Medulla oblongata (tissue), 1 donor: ENCODE data around the gene VDR.
"Not testable (repeated sequence)": the region's sequence is repeated elsewhere in the genome, so short reads cannot be mapped to it uniquely, and the experiment has no call there.

Experiments used
- DNase-seq: peaks from one replicate; pipeline ENCODE4 v3.0.0-alpha.2; 2015; ENCODE audit errors: extremely low spot score

Gene VDR

DNA sequence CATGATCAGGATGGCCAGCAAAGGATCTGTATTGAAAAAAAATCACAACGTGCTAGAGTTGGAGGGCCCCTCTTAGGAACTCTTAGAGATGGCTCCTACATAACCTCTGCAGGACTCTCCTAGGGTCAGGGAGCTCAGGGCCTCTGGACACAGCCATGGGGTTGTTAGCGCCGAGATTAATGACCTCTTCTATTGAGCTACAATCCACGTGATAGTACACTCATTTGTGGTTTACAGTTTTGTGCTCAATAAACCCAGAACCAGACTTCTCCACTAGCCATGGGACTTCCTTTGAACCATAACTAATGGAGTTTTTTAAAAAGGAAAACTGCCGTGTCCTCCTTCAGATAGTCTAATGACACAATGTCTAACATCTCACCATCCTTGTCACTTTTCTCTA lies 55.5 kb downstream of the VDR start:
- DNase-seq, result no peak

DNA sequence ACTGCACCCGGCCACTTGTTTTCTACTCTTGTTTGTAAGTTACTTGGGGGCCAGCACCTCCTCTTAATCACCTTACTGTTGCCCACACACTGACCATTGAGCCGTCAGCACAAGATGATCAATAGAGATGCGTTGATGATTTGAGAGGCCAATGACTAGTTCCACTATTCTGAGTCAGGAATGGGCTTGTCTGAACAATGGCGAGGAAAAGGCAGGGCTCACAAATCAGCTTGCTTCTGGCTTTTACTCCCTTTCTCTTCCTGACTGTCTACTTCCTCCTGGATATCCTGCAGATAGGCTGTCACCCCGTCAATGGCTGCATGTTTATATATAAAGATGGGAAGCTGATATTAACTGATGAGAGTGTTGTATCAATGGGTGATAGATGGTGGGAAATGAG lies 55.9 kb downstream of the VDR start:
- DNase-seq, result no peak

DNA sequence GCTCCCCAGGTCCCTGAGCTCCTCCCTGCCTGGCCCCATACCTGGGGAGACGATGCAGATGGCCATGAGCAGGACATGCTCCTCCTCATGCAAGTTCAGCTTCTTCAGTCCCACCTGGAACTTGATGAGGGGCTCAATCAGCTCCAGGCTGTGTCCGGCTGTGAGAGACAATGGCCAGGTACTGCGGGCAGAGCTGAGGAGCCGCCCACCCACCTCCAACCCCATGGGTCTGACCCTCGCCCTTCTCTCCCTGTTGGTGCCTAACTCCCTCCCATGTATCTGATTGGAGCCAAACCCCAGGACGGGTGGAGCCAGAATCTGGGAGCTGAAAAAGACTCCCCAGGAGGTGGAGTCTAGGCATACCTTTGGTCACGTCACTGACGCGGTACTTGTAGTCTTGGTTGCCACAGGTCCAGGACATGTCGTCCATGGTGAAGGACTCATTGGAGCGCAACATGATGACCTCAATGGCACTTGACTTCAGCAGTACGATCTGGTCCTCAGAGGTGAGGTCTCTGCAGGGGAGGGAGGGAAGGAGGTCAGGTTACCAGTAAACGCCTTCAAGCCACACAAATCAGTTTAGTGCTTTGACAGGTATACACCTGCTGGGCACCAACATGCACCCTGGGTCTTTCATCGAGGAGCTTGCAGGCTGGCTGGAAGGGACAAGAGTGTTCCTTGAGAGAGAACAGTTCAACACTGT lies 58.3 kb downstream of the VDR start:
- DNase-seq, result no peak

DNA sequence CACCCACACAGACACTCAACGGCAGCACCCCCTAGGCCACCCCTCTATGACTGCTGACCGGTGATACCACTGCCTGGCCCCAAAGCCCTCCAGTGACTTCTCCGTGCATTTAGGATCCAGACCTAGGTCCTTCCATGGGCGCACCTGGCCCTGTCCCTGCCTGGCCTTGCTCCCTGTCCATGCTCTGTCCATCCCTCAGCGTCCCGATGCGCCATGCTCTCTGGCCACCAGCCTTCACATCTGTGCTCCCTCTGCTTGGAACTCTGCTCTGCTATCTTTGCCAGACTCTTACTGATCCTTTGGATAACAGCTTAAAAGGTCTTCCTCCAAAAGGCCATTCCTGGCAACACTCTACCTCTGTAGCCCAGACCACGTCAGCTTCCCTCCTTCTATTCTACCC lies 59.7 kb downstream of the VDR start:
- DNase-seq, result no peak

DNA sequence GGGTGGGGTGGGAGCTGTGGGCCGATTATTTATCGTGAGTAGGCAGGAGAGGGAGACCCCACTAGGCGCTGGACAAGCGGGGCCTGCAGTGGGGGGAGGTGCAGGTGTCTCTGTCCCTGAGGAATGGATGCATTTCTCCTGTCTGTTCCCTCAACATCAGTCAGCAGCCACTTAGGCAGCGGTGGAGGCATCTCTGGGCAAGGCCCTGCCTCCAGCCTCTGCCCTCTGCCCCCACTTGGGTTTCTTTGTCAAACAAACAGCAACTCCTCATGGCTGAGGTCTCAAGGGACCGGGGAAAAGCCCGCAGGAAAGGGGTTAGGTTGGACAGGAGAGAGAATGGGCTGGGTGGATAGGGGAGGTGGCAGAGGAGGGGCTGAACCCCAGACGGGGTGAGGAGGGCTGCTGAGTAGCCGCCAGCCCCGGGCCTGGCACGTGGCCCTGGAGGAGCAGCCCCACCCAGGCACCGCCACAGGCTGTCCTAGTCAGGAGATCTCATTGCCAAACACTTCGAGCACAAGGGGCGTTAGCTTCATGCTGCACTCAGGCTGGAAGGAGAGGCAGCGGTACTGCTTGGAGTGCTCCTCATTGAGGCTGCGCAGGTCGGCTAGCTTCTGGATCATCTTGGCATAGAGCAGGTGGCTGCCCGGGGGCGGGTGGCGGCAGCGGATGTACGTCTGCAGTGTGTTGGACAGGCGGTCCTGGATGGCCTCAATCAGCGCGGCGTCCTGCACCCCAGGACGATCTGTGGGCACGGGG lies 60.4 kb downstream of the VDR start:
- DNase-seq, result no peak

DNA sequence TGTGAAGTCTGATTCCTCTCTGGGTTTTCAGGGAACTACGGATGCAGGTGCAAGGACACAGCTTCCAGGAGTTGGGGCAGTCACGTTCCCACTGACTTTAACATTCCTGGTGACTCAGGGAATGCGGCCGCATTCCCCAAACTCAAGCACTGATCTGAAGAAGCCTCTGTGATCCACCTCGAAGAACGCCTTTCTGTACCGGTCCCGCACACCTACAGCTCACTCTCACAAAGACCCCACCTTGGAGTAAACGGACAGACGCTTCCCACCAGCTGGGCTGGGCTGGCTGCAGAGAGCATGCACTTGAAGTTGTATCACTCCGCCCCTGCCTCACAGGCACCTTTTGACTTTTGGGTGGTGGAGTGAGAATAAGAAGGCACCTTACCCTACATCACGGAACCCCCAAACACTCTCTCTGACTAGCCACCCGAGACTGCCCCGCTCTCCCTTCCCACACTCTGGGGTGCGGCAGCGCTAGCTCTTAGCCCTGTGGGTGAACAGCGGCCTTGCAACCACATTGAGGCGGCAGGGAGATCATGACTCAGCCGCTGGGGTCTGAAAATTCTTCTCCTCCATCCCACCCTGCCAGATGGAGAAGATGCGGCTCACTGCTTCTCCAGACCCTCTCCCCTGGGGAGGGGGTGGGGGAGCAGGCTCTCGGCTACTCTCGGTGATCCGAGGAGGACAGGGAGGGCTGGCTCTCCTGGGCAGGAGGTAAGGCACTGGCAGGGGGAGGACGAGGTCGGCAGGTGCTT lies 61.4 kb downstream of the VDR start:
- no peak for DNase-seq

DNA sequence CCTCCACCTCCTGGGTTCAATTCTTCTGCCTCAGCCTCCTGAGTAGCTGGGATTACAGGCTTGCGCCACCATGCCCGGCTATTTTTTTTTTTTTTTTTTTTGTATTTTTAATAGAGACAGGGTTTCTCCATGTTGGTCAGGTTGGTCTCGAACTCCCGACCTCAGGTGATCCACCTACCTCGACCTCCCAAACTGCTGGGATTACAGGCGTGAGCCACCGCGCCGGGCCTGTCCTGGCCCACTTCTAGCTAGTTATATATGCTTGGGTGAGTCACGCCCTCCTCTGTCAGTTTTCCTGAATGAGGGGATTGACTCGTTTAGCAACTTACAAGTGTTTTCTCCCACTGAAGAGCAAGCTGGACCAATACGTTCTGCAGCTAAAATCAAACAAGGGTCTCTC lies 62.3 kb downstream of the VDR start:
- DNase-seq, result not testable (repeated sequence)

DNA sequence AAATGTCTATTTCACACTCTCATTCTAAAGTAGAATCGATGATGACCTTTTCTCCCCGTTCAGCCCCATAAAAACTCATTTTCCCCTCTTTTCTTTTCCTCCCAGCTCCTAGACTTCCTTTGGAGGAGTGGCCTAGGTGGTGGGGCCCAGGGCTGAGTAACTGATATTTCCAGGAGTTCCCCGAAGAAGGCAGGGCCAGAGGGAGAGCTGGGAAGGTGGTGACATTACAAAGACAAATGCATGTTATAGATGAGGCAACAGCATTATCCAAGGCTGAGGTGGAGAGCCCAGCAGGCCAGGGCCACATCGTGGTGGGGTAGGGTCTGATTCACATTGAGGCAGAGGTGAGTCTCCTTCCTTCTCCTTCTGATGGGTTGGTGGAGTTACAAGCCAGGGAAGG lies 62.9 kb downstream of the VDR start:
- no peak for DNase-seq

DNA sequence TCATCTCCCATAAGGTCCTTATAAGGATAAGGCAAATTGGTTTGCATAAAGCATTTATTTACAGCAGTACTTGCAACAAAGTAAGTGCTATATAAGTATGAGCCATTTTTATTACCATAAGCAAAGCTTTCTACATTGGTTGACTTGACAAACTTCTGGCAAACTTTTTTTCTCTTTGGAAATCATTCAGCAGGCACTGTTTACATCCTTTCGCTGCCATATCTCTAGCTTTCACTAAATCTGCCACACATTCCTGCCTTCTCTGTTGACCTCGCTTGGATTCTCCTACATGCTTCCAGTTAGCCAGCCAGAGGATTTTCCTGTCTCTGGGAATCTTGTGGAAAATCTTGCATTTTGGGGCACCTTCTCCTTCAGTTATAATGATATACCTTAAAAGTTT lies 63.3 kb downstream of the VDR start:
- DNase-seq, result no peak

DNA sequence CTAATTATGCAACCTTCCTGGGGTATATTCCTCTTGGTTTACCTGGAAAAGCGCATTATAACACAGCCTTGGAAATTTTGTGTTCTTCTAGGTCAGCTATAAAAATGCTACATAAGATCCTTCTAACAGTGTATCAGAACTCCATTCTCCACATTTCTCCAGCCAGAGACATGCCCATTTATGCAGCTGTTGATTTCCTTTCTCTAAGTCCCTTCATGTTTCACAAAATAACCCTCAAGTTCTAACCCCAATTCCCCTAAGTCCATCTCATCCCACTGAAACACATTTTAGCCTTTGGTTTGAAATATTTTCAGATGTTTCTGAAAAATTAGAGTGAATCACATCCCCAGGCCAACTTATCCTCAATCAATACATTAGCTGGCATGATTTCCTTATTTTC lies 64.2 kb downstream of the VDR start:
- DNase-seq, result no peak

DNA sequence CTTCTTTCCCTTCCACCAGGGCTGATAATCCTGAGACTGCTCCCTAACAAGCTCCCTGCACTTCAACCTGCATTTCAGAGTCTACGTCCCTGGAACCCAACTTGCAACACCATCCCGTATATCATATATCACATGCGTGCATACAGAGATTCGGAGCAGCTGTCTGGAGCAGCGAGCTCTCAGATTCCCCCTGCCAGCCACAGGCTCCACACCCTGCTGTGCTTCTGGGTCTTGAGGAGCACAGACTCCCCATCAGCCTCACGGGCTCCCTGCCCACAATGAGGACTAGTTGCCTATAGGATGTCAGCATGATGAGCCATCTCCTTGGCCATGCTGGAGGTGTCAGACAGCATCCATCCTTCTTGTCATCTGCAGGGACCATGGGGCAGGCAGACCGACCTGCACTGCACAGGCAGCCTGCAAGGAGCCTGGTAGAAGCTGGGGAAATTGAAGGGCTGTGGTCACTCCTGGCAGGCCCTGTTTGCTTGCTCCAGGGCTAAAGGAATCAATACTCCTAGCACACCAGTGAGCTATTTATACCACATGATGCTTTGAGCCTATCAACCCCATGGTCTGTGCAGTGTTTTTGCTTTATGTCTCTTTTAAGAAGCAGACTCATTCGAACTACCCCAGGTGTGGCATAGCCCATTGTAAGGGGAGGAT lies 65.4 kb downstream of the VDR start:
- no peak for DNase-seq

DNA sequence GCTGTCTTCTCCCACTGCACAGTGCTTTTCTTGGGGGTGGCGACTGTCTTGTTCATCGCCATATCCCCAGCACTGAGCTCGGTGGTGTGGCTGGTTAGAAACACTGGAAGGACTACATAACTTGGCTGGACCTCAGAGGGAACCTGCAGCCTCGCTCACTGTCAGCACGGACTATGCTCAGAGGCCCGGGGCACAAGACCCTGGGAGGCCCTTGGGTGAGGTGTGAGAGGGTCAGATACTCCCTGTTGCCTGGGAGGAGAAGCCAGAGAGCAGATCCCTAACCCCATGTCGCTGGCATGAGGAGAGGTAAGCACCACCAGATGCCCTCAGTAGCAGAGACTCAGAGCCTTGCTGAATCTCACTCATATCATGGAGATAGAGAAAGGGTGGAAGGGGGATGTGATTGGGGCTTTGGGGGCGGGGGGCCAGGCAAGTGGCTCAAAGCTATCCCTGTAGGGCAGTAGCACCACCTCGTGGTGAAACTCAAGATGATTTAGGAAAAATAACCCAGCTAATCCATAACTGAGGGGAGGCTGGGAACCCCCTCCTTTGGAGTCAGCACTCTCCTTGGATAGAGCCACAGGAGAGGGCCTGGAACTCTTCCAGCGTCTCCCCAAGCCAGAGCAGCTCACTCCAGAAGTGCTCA lies 66.4 kb downstream of the VDR start:
- DNase-seq, result peak; percentile 64

DNA sequence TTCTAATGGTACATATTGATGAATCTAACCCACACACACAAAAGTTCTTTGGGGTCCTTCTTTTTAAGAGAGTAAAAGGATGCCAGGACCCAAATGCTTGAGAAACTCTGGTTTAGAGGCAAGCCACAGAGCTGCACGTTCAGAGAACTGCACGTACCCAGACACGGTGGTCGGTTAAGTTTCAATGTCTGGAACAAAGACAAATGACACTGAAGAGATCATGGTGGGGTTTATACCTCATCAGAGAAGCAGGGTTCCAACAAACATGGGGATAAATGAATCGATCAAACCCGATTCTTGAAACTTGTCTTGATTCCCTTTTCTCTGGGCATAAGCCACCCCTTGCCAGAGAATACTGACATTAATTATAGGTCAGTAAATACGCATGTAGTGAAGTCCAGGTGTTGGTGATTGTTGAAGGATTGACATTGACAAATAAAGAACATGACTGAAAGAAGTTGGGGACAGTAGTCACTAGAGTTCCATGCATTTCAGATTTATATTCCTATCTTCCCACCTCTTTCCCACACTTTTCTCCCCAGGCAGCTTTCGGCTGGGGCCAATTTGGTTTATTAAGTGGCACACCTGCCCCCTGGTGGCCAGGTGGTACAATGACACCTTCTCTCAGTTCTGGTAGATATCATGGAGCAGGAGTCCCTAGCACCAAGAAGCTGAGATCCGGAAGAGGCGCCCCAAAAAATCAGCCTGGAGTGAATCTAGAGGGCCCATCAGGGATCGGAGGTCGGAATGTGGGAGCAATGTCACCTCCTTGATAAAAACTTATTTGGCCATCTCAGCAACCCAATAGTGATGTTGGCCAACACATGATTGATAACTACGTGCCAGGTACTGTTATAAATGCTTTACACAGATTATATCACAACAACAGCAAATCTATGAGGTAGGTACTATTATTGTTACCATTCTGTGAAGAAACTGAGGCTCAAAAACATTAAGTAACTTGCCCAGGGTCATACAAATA lies 67.3 kb downstream of the VDR start:
- DNase-seq, result peak; percentile 81

DNA sequence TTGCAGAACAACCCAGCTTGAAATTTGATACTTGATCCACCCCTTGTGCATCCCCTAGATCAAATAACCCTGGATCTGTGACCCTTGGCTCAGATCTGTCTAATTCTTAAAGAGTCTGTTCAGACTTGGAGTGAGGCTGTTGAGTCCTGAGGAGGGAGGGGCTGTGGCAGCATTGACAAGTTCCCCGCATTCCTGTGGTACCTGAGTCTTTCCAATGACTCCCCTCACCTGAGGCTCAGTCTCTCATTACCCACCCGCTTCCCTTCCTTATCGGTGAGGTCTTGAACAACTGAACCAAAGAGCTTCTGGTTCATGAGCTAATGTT lies 69.0 kb downstream of the VDR start:
- no peak for DNase-seq

DNA sequence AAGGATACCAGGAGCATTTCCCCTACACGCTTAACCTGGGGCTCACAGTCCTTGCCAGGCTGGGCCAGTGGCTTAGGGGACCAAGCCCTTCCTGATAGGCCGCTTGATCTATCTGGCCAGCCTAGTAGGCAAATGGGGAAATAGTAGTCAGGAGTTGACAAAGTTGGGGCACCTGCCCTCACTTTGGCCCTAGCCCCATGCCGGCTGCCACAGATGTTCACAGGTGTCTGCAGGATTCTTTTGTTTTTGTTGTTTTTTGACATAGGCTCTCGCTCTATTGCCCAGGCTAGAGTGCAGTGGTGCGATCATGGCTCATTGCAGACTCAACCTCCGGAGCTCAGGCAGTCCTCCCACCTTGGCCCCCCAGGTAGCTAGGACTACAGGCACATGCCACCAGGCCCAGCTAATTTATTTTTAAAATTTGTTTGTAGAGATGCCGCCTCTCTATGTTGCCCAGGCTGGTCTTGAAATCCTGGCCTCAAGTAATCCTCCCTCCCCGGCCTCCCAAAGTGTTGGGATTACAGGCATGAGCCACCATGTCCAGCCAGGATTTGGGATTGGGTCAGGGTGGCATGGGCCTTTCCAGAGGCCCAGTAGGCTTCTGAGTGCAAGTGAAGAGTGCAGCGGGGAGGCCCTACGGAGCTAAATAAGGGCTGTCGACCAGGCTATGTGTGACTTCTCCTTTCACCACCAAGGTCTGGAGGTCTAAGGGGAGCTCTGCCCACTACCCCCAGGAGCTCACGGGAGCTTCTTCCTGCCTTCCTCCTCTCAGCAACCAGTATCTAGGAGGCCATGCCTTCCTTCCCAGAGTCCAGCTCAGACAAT lies 69.6 kb downstream of the VDR start:
- no peak for DNase-seq

DNA sequence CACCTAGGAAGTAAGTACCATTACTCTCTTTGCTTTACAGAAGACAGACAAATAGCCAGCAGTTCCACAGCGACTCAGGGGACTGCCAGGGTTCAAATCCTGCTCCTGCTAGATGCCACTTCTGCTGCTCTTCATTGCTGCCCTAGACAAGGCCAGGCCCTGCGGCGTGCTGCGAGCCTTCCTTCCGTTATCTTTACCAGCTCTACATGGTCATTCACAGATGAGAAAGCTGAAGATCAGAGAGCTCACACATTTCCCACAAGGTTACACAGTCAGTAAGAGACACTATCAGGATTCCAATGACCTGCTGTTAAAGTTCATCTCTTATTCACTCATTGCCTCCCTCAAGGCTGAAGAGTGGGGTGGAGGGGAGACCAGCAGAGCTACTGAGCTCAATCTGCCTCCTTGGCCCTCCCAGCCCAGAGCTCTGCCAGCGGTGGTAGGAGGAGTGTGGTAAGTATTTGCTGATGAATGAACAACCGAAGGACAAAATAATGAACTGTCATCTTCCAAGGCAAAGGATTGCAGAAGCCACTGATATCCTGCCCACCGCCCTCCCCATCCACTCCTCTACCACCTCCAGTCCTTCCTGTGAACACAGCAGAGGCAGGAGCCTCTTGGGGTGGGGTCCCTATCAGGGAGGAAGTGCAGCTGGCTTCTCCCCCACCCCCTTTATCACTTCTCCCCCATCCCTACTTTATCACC lies 70.4 kb downstream of the VDR start:
- no peak for DNase-seq

DNA sequence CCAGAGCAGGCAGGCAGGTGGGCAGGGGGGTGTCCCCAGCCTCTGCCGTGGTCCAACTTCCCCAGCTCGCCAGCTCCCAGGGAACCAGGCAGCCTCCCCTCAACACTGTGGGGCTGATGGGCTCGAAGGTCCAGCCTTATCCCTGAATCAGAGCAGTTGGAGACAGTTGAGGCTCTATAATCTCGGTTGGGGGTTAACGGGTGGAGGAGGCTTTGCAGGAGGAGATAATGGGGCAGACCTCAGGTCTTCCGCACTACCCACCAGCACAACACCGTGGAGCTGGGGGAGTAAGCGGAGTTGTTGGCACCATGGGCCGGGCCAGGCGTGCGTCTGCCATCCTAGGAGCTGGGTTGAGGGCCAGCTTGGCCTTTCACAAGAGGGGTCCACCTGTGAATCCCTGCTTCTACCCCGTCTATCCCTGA lies 71.2 kb downstream of the VDR start:
- DNase-seq, result no peak

DNA sequence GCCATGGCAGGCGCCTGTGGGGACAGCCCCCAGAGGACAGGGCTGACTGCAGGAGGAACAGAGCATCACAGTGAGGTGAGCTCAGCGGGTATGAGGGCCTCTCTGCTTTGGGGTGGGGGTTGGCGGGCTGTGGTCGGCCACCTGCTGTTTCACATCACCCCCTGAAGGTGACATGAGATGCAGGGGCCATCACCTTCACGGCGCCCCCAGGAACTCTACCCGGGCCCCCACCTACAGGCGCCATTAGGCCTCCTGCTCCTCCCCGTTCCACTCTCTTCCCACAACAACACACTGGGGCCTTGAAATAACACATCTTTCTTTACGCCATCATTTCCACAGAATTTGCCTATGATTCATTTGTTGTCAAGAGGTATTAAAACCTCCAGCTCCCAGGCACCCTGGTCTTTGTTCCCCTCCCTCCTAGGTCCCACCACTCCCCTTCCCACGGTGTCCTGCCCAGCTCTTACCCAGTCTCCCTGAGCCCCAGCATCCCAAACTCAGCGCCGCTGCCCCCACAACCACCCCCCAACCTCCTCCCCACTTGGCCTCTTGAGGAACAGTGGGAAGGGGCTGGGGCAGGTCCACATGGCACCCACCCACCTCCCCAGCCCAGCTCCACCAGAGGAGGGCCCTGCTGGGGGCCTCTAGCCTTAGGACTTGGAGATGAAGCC lies 72.4 kb downstream of the VDR start:
- no peak for DNase-seq

DNA sequence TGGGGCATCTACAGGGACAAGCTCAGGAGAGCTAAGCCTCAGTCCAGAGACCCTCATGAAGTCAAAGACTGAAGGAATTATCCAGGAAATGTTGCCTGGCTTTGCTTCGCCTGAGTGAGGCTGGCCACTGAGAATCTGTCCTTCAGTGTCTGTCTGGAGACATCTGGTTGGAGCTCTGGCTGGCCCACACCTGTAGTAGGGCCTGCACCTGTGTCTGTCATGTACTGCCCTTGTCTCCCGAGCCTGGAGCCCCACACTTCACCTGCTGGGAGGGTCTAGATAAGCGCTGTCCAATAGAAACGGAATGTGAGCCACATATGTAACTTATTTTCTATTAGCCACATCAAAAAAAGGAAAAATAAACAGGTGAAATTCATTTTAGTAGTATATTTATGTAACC lies 75.2 kb downstream of the VDR start:
- DNase-seq, result no peak
